AG10803 (cell line): ENCODE data around the gene CNIH4.

ENCODE experiments used
- DNase-seq: peaks from one replicate; pipeline ENCODE4 v3.0.0; 2010; ENCODE audit warnings: low read depth
- H3K4me3 ChIP-seq: 2 replicates; pipeline ENCODE4 v1.5.1; 2011; ENCODE audit warnings: mild to moderate bottlenecking, low read length, control low read depth
- TF ChIP-seq, protein P1 (sequence below): conservative IDR thresholded peaks from 2 replicates; pipeline ENCODE4 v1.5.1; 2011; ENCODE audit warnings: mild to moderate bottlenecking, low read length, control low read depth, inconsistent platforms

The CNIH4 gene

GRCh38 chr1:224387302-224387912 lies 30.7 kb downstream of the CNIH4 start:
- TF ChIP-seq, protein P1, sequence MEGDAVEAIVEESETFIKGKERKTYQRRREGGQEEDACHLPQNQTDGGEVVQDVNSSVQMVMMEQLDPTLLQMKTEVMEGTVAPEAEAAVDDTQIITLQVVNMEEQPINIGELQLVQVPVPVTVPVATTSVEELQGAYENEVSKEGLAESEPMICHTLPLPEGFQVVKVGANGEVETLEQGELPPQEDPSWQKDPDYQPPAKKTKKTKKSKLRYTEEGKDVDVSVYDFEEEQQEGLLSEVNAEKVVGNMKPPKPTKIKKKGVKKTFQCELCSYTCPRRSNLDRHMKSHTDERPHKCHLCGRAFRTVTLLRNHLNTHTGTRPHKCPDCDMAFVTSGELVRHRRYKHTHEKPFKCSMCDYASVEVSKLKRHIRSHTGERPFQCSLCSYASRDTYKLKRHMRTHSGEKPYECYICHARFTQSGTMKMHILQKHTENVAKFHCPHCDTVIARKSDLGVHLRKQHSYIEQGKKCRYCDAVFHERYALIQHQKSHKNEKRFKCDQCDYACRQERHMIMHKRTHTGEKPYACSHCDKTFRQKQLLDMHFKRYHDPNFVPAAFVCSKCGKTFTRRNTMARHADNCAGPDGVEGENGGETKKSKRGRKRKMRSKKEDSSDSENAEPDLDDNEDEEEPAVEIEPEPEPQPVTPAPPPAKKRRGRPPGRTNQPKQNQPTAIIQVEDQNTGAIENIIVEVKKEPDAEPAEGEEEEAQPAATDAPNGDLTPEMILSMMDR = no peak
- DNase-seq = no peak
- H3K4me3 ChIP-seq = no peak overlapping the region

DNA sequence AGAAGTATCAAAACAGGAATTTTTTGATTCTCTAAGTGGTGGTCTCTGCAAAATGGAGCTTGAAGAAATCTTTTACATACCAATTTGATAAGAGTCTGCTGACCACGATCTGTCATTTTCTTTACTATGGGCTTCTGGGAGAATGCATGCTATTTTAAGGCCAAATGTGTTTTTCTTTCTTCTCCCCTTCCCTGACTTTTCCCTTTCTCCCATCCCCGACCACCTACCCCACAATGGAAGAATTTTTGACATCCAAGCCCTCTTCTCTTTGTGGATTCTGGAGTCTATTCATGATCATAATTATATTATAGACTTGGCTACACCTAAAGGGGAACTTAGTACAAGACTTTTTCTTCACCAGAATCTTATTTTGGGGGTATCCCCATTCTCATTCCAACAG lies 31.3 kb downstream of the CNIH4 start:
- DNase-seq = no peak
- H3K4me3 ChIP-seq = no peak overlapping the region
- TF ChIP-seq, protein P1 = no peak

- no peak for DNase-seq
- TF ChIP-seq, protein P1 = no peak
- H3K4me3 ChIP-seq = no peak overlapping the region
These were observed 33.8 kb downstream of the CNIH4 start for GRCh38 chr1:224390517-224390916.

DNA sequence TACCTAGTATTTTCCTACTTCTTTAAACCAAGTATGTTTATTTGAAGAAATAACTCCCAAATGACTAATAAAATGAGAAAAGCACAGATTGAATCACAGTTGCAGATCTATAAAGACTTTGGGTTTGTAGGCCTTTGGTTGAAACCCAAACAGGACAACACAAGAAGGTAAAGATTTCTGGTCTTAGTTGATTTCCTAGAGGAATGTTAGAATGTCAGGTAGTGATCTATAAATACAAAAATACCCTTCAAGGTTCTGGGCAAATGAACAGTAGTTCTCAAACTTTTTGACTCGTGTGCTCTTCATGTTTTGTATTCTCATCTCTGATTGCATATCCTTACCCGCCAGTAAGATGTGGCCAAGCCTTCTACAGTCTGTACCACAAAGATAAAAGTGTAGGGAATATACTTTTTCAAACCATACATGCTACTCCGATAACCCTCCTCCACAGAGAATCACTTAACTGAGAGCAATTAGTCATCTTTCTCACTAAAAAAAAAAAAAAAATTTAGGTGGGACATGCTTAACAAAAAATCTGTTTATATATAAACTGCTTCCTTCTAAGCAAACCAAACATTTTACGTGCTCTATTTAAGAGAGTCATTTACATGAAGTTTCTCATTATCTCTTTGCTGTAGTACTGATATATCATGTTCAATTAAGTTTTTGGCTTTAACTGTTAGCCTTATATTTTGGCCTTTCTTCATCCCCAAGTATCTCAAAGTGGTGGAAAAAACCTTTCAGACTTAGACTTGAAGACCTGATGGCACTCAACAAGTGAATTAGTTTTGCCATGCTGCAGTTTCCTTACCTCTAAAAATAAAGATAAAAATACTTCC lies 36.0 kb downstream of the CNIH4 start:
- H3K4me3 ChIP-seq = no peak overlapping the region
- TF ChIP-seq, protein P1 = no peak
- no peak for DNase-seq

- no peak for DNase-seq
- no peak overlapping the region for H3K4me3 ChIP-seq
- TF ChIP-seq, protein P1 = no peak
These were observed 36.6 kb downstream of the CNIH4 start for GRCh38 chr1:224393294-224393693.

- no peak for DNase-seq
- TF ChIP-seq, protein P1 = no peak
- H3K4me3 ChIP-seq = no peak overlapping the region
These were observed 43.2 kb downstream of the CNIH4 start for GRCh38 chr1:224399887-224400286.
